ENCODE results near the gene ACBD4. TPM values are rescaled to one million over a fixed set of nuclear protein-coding genes. Genes with fewer than 3 reads are reported as not detected.

ACBD4 gene
- total RNA-seq, 2 donors from 2014 or later = 20.8 to 21.1 TPM

DNA sequence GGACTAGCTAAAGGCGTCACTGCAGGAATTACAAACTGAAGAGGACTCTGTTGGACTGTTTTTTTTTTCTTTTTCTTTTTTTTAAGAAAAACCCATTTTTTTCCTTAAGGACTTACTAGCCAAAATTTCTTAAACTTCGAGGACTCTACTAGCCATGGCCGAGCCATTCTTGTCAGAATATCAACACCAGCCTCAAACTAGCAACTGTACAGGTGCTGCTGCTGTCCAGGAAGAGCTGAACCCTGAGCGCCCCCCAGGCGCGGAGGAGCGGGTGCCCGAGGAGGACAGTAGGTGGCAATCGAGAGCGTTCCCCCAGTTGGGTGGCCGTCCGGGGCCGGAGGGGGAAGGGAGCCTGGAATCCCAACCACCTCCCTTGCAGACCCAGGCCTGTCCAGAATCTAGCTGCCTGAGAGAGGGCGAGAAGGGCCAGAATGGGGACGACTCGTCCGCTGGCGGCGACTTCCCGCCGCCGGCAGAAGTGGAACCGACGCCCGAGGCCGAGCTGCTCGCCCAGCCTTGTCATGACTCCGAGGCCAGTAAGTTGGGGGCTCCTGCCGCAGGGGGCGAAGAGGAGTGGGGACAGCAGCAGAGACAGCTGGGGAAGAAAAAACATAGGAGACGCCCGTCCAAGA is 13.7 kb downstream of the ACBD4 start:
- intact Hi-C loops (cut with DNase I) = no loop called here
- DNase-seq (peak; percentile 81 to 86 (median 84)), ATAC-seq (peak; percentile 33)
- no peaks in the 10 kb centered on the region for H3K9me3 ChIP-seq
- peak overlapping the region; percentile 84 to 99 (median 92) for H3K27ac ChIP-seq
- H3K4me1 ChIP-seq = peaks cover 56% of the 10 kb centered on the region
- WGBS, 2 donors = 0 to 1% methylated on average over 20 to 32 of the region's 32 CpGs
- no peaks in the 10 kb centered on the region for H3K36me3 ChIP-seq (replicated peaks in 1 of 2; ENCODE audit: insufficient read depth in 1 of 2, low read depth in 2 of 2)
- no peaks in the 10 kb centered on the region for H3K27me3 ChIP-seq
- TF ChIP-seq POLR2A (IDR thresholded peaks at IDR 0.05) = peak; percentile 47 to 67 (median 54)
- TF ChIP-seq, protein P1, sequence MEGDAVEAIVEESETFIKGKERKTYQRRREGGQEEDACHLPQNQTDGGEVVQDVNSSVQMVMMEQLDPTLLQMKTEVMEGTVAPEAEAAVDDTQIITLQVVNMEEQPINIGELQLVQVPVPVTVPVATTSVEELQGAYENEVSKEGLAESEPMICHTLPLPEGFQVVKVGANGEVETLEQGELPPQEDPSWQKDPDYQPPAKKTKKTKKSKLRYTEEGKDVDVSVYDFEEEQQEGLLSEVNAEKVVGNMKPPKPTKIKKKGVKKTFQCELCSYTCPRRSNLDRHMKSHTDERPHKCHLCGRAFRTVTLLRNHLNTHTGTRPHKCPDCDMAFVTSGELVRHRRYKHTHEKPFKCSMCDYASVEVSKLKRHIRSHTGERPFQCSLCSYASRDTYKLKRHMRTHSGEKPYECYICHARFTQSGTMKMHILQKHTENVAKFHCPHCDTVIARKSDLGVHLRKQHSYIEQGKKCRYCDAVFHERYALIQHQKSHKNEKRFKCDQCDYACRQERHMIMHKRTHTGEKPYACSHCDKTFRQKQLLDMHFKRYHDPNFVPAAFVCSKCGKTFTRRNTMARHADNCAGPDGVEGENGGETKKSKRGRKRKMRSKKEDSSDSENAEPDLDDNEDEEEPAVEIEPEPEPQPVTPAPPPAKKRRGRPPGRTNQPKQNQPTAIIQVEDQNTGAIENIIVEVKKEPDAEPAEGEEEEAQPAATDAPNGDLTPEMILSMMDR (IDR thresholded peaks at IDR 0.05) = peak; percentile 49 to 92 (median 79)
- peak overlapping the region; percentile 47 to 65 for H3K4me3 ChIP-seq

DNA sequence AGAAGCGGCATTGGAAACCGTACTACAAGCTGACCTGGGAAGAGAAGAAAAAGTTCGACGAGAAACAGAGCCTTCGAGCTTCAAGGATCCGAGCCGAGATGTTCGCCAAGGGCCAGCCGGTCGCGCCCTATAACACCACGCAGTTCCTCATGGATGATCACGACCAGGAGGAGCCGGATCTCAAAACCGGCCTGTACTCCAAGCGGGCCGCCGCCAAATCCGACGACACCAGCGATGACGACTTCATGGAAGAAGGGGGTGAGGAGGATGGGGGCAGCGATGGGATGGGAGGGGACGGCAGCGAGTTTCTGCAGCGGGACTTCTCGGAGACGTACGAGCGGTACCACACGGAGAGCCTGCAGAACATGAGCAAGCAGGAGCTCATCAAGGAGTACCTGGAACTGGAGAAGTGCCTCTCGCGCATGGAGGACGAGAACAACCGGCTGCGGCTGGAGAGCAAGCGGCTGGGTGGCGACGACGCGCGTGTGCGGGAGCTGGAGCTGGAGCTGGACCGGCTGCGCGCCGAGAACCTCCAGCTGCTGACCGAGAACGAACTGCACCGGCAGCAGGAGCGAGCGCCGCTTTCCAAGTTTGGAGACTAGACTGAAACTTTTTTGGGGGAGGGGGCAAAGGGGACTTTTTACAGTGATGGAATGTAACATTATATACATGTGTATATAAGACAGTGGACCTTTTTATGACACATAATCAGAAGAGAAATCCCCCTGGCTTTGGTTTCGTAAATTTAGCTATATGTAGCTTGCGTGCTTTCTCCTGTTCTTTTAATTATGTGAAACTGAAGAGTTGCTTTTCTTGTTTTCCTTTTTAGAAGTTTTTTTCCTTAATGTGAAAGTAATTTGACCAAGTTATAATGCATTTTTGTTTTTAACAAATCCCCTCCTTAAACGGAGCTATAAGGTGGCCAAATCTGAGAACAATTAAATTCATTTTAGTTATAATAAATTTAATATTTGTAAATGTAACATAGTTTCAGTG is 14.5 kb downstream of the ACBD4 start:
- H3K4me3 ChIP-seq = peak overlapping the region; percentile 47 to 65
- DNase-seq = peak; percentile 64 to 76 (median 74)
- H3K9me3 ChIP-seq = no peaks in the 10 kb centered on the region
- H3K27ac ChIP-seq = peak overlapping the region; percentile 84 to 99 (median 92)
- no peak for ATAC-seq
- 1% methylated on average over 50 to 56 of the region's 56 CpGs for WGBS, 2 donors
- intact Hi-C loops (cut with DNase I) = no loop called here
- peak in 2 of 3 donors; percentile 54 for TF ChIP-seq POLR2A (IDR thresholded peaks at IDR 0.05)
- TF ChIP-seq, protein P1 (IDR thresholded peaks at IDR 0.05) = no peak
- no peaks in the 10 kb centered on the region for H3K27me3 ChIP-seq
- H3K4me1 ChIP-seq = peaks cover 48% of the 10 kb centered on the region
- no peaks in the 10 kb centered on the region for H3K36me3 ChIP-seq (replicated peaks in 1 of 2; ENCODE audit: insufficient read depth in 1 of 2, low read depth in 2 of 2)

DNA sequence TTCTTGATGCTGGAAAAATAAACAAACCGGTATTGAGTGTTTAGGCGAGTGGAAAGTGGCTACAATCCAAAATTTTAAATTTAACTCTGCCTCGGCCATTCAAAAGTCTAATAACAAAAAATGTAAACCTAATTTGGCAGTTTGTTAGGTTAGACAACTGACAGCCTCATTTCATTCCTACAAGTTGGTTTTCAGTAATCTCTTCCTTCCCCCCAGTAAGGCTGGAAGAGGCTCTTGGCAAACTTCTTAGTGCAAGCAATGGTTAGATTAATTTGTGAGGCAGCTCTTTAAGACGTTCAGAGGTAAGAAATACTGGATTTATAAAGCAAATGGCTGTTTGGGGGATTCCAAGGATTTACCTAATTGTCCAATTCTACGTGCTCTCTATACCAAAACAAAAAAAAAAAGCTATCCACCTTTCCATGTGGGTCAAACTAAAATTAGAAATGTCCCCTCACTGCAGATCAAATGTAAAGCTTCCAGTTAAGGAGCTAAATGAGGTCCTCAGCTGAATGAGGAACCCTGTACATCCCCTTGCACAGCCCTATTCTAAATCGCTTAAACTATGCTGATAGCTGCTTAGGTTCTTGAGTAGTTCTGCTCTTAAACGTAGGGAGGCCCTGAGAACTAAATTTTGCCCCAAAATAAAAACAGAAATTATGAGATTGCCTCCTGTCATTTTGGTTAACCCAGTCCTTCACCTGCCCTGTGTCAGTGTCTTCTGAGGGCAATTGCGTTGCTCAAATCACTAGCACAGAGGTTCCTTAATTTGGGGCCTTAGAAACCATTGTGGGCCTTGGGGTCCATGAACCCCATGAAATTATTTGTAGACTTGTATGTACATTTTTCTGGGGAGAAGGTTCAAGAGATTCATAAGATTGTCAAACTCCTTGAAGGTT is 15.7 kb downstream of the ACBD4 start:
- Histone ChIP-seq H3K36me3 (replicated peaks in 1 of 2; ENCODE audit: insufficient read depth in 1 of 2, low read depth in 2 of 2) (no peaks in the 10 kb centered on the region), H3K9me3 (no peaks in the 10 kb centered on the region), H3K4me3 (no peak overlapping the region), H3K27me3 (no peaks in the 10 kb centered on the region), H3K27ac (peak overlapping the region; percentile 29 to 93 (median 70)), H3K4me1 (peaks cover 48% of the 10 kb centered on the region)
- ATAC-seq = no peak
- no peak for DNase-seq
- 17 to 18% methylated on average over 8 of the region's 8 CpGs for WGBS, 2 donors
- TF ChIP-seq, protein P1 (IDR thresholded peaks at IDR 0.05) = no peak
- no peak for TF ChIP-seq POLR2A (IDR thresholded peaks at IDR 0.05)
- intact Hi-C loops (cut with DNase I) = no loop called here

DNA sequence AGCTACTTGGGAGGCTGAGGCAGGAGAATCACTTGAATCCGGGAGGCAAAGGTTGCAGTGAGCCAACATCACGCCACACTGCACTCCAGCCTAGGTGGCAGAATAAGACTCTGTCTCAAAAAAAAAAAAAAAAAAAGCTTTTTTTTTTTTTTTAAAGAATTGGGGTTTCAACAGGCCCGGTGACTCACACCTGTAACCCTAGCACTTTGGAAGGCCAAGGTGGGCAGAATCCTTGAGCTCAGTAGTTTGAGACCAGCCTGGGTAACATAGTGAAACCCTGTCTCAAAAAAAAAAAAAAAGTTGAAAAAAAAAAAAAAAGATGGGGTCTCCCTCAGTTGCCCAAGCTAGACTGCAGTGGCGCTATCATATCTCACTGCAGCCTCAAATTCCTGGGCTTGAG is 19.5 kb downstream of the ACBD4 start:
- WGBS, 2 donors = 93 to 95% methylated on average over 4 of the region's 4 CpGs
- ATAC-seq (no peak), DNase-seq (no peak)
- H3K9me3 ChIP-seq = no peaks in the 10 kb centered on the region
- no peaks in the 10 kb centered on the region for H3K36me3 ChIP-seq (replicated peaks in 1 of 2; ENCODE audit: insufficient read depth in 1 of 2, low read depth in 2 of 2)
- H3K27ac ChIP-seq = peak overlapping the region in 1 of 4 donors; percentile 2
- H3K4me1 ChIP-seq = peaks cover 67% of the 10 kb centered on the region
- no peaks in the 10 kb centered on the region for H3K27me3 ChIP-seq
- TF ChIP-seq, protein P1 (IDR thresholded peaks at IDR 0.05) = no peak
- no peak for TF ChIP-seq POLR2A (IDR thresholded peaks at IDR 0.05)
- H3K4me3 ChIP-seq = no peak overlapping the region
- intact Hi-C loops (cut with DNase I) = no loop called here

Measured in body of pancreas (tissue), 4 donors.